Tibial artery (tissue), 4 donors: Measurements from ENCODE around the gene ST3GAL2.

Experiments used
- DNase-seq, 2 donors: peaks; one replicate each; pipeline ENCODE4 v3.0.0-alpha.2; 2019
- H3K27ac ChIP-seq, 2 donors: fragments of 200-600 bp; sonication (generic) in 1 of 2; 1 replicate in 1 of 2; 2 replicates in 1 of 2; pipeline ENCODE4 v1.5.1; 2018 to 2019; ENCODE audit warnings: mild to moderate bottlenecking in 1 of 2
- H3K27me3 ChIP-seq, 2 donors: fragments of 200-600 bp; sonication (generic) in 1 of 2; one replicate each; pipeline versions ENCODE4 v1.5.1 to v1.6.0; 2016 to 2019
- H3K36me3 ChIP-seq, 3 donors: fragments of 200-600 bp; sonication (generic) in 2 of 3; one replicate each; pipeline ENCODE4 v1.5.1; 2016 to 2019; ENCODE audit warnings: mild to moderate bottlenecking in 2 of 3
- H3K4me1 ChIP-seq, 4 donors: fragments of 200-600 bp; sonication (generic) in 2 of 4; 1 replicate in 3 of 4; 2 replicates in 1 of 4; pipeline ENCODE4 v1.5.1; 2016 to 2019
- H3K4me3 ChIP-seq, 2 donors: fragments of 200-600 bp; sonication (generic) in 1 of 2; 1 replicate in 1 of 2; 2 replicates in 1 of 2; pipeline ENCODE4 v1.5.1; 2018 to 2019; ENCODE audit warnings: mild to moderate bottlenecking in 2 of 2
- H3K9me3 ChIP-seq, 3 donors: fragments of 200-600 bp; sonication (generic) in 1 of 3; one replicate each; pipeline ENCODE4 v1.5.1; 2016 to 2019
- intact Hi-C: fragments of 100-400 bp; cut with DNase I; formaldehyde crosslinking; loops from one replicate; pipeline ENCODE4 v1.15.0; 2023; ENCODE audit warnings: low total_unique reads
- TF ChIP-seq, protein P1 (sequence below), 2 experiments: fragments of 200-600 bp in 1 of 2; fragments of 450-650 bp in 1 of 2; IDR thresholded peaks; one replicate each; pipeline ENCODE4 v1.5.1; 2017 to 2019; ENCODE audit warnings: antibody characterized with exemption in 2 of 2, mild to moderate bottlenecking in 1 of 2, moderate library complexity in 1 of 2

ST3GAL2 gene

DNA sequence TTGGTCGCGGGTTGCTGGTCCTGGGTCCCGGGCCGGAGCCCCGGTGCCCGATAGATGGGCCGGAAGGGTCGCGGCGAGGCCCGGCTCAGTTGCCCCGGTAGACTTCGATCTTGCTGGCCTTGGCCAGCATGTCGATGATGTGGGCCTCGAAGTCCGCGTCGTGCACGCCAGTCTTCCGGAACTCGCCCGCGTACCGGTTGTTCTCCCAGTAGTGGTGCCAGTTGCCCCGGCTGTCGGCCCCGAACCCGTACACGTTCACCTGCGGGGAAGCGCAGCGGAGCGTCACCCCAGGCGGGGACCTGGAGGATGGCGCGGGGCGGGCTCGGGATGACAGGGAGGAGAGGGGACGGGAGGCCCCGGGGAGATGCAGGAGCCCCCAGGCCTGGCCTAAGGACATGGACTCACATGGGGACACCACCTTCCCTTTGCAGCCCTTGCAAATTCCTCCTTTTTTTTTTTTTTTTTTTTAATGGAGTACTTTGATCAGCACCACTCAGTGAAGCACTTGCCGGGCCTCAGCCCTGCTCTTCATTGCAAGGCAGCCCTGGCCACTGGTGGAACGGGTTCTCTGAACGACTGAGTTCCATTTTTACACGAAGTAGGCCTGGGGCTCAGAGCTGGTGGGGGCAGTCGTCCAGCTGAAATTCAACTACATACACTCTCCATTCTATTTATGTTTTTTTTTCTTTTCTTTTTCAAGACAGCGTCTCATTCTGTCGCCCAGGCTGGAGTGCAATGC lies 57.1 kb downstream of the ST3GAL2 start:
- H3K36me3 ChIP-seq = peaks cover 0 to 9% (median 4%) of the 10 kb centered on the region in 3 donors
- H3K27me3 ChIP-seq = no peaks in the 10 kb centered on the region
- H3K4me3 ChIP-seq = peak overlapping the region; percentile 57 to 67
- intact Hi-C loops = loop anchor here (2.0 to 5.0 kb wide), 2 partner anchors 59 to 76 kb away; no protein-coding TSS in a partner anchor
- no peak for DNase-seq
- H3K27ac ChIP-seq = peak overlapping the region; percentile 66 to 83
- H3K9me3 ChIP-seq = no peaks in the 10 kb centered on the region
- H3K4me1 ChIP-seq = peaks cover 0 to 14% (median 10%) of the 10 kb centered on the region in 4 donors
- TF ChIP-seq, protein P1, sequence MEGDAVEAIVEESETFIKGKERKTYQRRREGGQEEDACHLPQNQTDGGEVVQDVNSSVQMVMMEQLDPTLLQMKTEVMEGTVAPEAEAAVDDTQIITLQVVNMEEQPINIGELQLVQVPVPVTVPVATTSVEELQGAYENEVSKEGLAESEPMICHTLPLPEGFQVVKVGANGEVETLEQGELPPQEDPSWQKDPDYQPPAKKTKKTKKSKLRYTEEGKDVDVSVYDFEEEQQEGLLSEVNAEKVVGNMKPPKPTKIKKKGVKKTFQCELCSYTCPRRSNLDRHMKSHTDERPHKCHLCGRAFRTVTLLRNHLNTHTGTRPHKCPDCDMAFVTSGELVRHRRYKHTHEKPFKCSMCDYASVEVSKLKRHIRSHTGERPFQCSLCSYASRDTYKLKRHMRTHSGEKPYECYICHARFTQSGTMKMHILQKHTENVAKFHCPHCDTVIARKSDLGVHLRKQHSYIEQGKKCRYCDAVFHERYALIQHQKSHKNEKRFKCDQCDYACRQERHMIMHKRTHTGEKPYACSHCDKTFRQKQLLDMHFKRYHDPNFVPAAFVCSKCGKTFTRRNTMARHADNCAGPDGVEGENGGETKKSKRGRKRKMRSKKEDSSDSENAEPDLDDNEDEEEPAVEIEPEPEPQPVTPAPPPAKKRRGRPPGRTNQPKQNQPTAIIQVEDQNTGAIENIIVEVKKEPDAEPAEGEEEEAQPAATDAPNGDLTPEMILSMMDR (IDR thresholded peaks at IDR 0.05) = no peak

DNA sequence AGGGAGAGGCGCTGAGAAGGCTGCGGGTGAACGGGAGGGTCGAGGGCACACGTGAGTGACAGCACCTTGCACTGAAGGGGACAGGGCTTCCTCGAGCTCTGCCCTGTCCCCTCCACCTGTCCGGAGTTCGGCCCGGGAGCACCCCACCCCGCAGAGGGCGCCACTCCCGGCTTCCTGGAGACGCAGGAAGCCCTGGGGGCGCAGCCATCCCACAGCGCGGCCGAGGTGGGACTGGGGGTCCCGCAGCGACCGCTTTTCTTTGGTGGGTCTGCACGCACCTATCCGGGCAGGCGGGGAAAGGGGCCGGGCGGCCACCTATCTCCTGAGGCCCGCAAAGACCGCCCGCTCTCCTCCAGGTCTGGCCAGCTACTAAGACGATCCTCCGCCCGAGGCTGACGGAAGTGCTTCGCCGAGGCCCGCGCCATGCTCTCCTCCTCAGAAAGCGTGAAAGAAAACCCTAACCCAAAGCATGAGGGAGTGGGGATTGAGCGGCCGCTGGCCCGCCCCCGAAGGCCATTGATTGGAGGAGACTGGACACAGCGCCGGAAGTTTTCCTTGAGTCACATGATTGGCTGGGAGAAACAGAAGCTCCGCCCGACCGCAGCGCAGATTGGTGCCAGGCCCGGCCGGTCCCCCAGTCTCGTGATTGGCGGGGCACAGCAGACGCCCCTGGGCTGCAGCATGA lies 57.8 kb downstream of the ST3GAL2 start:
- intact Hi-C loops = loop anchor here (5.0 kb wide), 1 partner anchor 76 kb away; no protein-coding TSS in a partner anchor
- TF ChIP-seq, protein P1 (IDR thresholded peaks at IDR 0.05) = no peak
- peaks cover 0 to 14% (median 10%) of the 10 kb centered on the region in 4 donors for H3K4me1 ChIP-seq
- peak overlapping the region; percentile 57 to 67 for H3K4me3 ChIP-seq
- H3K36me3 ChIP-seq = peaks cover 0 to 13% (median 7%) of the 10 kb centered on the region in 3 donors
- peak overlapping the region; percentile 66 to 83 for H3K27ac ChIP-seq
- DNase-seq = peak; percentile 97 to 98
- H3K27me3 ChIP-seq = no peaks in the 10 kb centered on the region
- H3K9me3 ChIP-seq = no peaks in the 10 kb centered on the region

DNA sequence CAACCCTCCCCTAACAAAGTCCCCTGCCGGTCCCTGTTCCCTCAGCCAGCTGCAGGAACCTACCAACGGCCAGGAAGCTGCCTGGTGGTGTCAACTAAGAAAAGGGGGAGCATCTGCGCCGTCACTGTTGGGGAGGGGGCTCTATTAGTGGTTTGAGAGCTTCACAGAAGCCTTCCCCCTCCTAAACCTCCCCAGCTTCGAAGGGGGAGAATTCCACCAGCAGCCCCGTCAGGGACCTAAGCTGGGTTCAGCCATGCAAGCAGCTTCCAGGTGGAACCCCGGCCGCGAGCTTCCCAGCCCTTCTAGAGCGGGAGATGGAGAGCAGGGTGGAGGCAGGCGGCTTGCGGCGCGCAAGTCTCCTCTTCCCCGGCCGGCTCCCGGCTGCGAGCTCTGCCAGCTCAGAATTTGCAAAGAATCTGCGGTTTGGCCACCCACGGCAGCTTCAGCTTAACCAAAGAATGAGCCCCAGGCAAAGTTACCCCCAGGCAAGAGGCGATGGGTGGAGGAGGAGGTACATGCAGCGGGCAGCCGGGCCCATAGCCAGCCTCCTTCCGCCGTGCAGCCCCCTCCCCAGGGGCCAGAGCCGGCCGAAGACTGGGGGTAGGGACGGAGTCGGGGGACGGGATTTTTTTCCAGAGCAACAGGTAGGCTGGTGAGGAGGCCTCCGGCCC lies 58.5 kb downstream of the ST3GAL2 start:
- peaks cover 0 to 20% (median 12%) of the 10 kb centered on the region in 4 donors for H3K4me1 ChIP-seq
- peak overlapping the region; percentile 57 to 67 for H3K4me3 ChIP-seq
- no peaks in the 10 kb centered on the region for H3K27me3 ChIP-seq
- peaks cover 0 to 18% (median 13%) of the 10 kb centered on the region in 3 donors for H3K36me3 ChIP-seq
- intact Hi-C loops = loop anchor here (5.0 kb wide), 1 partner anchor 77 kb away; no protein-coding TSS in a partner anchor
- peak in 1 of 2 donors; percentile 74 for DNase-seq
- no peaks in the 10 kb centered on the region for H3K9me3 ChIP-seq
- peak overlapping the region; percentile 66 to 83 for H3K27ac ChIP-seq
- TF ChIP-seq, protein P1 (IDR thresholded peaks at IDR 0.05) = no peak

DNA sequence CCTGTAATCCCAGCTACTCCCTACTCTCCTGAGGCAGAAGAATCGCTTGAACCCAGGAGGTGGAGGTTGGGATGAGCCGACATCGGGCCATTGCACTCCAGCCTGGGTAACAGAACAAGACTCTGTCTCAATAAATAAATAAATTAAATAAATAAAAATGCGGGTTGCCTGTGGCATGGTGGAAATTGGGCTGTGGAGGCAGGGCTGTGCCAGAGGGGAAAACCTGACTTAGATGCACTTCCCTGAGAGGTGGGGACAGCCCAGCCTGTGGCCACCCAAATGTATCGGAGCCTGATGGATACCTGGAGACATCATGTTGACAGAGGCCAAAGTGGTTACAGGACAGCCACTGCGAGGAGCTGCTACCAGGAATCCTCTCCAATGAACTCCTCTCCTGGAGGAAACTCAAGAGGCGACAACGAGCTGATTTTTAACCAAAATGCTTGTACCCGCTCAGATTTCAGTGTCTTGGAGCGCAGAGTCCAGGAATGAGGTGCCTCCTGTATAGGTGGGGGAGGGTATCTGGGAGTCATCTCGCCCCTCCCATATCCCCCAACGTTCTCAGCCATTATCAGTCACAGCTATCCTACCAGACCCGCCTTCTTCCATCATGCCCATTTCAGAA lies 59.9 kb downstream of the ST3GAL2 start:
- H3K27ac ChIP-seq = no peak overlapping the region
- TF ChIP-seq, protein P1 (IDR thresholded peaks at IDR 0.05) = no peak
- H3K36me3 ChIP-seq = peaks cover 0 to 13% (median 12%) of the 10 kb centered on the region in 3 donors
- peaks cover 0 to 25% (median 19%) of the 10 kb centered on the region in 4 donors for H3K4me1 ChIP-seq
- H3K9me3 ChIP-seq = no peaks in the 10 kb centered on the region
- H3K4me3 ChIP-seq = no peak overlapping the region
- intact Hi-C loops = no loop called here
- no peak for DNase-seq
- H3K27me3 ChIP-seq = no peaks in the 10 kb centered on the region

DNA sequence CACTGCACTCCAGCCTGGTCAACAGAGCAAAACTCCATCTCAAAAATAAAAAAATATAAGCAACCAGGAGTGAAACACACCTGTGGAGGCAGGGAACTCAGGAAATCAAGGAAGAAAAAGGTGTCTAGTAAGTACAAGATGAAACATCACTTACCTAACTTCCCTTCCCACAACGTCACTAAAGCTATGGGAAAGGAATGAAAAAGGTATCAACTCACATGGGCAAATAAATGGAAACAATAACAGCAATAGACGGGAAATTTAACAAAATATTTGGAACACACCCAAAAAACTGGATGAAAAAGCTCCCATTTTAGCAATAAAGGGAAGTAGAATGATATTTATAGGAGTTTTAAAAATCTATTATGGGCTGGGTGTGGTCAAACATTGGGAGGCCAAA lies 61.1 kb downstream of the ST3GAL2 start:
- no peaks in the 10 kb centered on the region for H3K27me3 ChIP-seq
- intact Hi-C loops = no loop called here
- H3K27ac ChIP-seq = no peak overlapping the region
- H3K4me1 ChIP-seq = peaks cover 0 to 25% (median 19%) of the 10 kb centered on the region in 4 donors
- no peaks in the 10 kb centered on the region for H3K9me3 ChIP-seq
- no peak overlapping the region for H3K4me3 ChIP-seq
- TF ChIP-seq, protein P1 (IDR thresholded peaks at IDR 0.05) = no peak
- peaks cover 11 to 24% (median 18%) of the 10 kb centered on the region in 3 donors for H3K36me3 ChIP-seq
- DNase-seq = no peak
